Kidney tubule cell (primary cell): ENCODE data around the gene FAS.

ENCODE experiments used
- DNase-seq: peaks from one replicate; pipeline ENCODE4 v3.0.0-alpha.2; 2018; ENCODE audit warnings: low spot score

The FAS gene

GRCh38 chr10:88990384-88991160, at the start of gene FAS:
FAS (plus strand) TSS chr10:88990798; CDS start chr10:88990877, 79 bp downstream.
- peak; percentile 99 for DNase-seq

DNA sequence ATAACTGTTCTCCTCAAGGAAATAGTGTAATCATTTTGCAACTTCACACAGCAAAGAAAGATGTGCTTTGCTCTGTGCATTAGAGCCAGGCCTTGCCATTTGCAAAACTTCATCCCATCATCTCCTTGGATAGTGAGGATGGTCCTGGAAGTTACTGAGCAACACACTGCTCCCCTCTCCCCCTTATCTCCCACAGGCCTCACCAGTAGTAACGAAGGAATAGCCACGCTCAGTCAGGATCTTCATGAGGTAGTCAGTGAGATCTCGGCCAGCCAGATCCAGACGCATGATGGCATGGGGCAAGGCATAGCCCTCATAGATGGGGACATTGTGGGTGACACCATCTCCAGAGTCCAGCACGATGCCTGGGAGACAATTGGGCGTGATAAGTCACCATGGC, 49.6 kb upstream of the FAS start:
- no peak for DNase-seq

DNA sequence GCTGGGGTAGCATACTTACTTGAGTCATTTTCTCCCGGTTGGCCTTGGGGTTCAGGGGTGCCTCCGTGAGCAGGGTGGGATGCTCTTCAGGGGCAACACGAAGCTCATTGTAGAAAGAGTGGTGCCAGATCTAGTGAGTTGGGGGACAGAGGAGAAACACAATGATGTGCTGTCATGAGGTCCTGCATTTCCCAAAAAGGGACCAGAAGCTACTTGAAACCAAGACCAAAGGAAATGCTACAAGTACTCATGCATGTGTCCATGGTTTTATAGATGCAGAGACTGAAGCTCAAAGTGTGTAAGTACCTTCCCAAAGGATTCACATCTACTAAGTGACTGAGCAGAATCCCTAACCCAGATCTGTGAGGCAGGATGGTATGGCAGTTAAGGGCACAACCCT, 46.8 kb upstream of the FAS start:
- no peak for DNase-seq

DNA sequence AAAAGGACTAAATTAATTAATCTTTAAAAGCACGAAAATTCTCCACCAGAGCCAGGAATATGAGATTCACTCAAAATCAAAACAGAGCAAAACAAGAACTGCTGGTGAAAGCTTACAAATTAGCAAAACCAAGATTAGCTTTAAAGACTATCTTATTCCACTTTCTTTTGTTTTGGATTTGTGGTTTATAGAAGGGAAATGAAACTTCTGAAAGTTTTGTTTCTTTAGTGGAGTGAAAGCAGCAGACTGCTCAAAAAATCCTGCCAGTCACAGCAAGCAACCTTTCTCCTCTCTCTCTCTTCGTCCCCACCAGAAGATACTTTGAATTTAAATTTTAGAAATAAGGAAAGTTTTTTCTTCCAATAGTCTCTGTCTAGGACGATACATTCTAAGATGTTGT, 45.8 kb upstream of the FAS start:
- DNase-seq, result no peak

GRCh38 chr10:88946200-88946599, 44.4 kb upstream of the FAS start:
- no peak for DNase-seq

DNA sequence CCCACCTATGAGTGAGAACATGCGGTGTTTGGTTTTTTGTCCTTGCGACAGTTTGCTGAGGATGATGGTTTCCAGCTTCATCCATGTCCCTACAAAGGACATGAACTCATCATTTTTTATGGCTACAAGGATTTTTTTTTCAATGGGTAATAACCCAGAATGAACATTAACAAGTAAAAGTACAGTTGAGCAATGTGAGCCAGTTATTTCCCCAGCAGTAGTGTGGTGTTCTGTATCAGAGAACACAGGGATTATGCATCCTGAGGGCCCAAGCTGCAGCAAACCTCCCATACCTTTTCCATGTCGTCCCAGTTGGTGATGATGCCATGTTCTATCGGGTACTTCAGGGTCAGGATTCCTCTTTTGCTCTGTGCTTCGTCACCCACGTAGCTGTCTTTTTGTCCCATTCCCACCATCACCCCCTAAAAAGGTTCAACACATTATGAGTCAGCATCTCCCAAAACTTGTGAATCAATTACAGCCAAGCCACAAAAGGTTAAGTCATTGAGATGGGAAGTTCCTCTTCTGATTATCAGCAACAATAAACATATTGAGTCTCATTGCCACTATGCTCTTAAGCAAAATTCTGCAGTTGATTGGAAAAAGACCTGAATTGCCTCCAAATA, 43.5 kb upstream of the FAS start:
- no peak for DNase-seq

GRCh38 chr10:88949051-88949450, 41.5 kb upstream of the FAS start:
- no peak for DNase-seq

GRCh38 chr10:88949912-88950837, 40.4 kb upstream of the FAS start:
- DNase-seq, result no peak

DNA sequence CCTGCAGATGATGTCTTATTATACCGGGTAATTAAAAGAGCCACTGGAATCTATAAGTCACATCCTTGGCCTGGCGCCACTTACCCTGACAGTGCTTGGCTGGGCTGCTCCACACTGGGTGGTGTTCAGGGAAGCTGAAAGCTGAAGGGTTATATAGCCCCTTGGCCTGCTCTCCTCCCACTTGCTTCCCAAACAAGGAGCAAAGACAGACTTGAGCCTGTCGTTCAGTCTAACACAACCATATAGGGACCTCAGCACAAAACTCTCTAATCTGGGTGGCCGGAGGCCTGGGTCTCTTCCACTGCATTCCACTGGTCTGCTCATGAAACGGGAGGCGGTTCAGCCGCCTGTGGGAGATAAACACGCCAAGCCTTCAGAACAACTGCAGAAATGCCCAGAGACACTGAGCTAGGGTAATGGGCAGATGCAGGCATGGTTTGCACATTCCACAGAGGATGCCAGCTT, 37.9 kb upstream of the FAS start, which contains the start of gene ACTA2:
Gene ACTA2, minus strand, starts transcription at position 127 of the 465 bp plus-strand sequence. CDS start 3,843 bp downstream, outside the sequence.
- no peak for DNase-seq

DNA sequence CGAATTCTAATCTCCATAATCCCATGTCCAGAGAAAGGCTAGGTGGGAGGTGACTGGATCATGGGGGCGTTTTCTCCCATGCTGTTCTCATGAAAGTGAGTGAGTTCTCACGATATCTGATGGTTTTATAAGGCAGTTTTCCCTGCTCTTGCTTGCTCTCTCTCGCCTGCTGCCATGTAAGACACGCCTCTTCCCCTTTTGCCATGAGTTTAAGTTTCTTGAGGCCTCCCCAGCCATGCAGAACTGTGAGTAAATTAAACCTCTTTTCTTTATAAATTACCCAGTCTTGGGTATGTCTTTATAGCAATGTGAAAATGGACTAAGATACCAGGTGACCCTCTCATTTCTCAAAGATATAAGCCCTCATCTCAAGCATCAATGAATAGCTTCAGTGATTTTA, 36.9 kb upstream of the FAS start:
- no peak for DNase-seq

- DNase-seq, result no peak
These were observed 36.0 kb upstream of the FAS start for GRCh38 chr10:88954458-88955083.

DNA sequence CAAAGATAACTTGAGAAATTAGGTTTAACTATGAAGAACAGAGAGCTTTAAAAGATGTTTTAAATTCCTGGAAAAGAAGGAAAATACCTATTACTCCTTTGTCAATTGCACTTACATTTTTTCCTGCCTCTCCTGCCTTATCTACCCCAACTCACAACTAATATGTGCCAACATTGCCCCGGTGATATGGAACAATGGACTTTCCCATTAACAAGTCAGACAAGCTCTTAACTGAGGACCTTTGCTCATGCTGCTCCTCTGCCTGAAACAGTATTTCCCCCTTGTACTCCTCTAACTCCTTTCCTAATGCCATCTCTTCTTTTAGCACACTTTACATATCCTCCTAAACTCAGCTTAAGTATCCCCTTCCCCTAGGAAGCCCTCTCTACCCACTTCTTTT, 33.2 kb upstream of the FAS start:
- no peak for DNase-seq

DNA sequence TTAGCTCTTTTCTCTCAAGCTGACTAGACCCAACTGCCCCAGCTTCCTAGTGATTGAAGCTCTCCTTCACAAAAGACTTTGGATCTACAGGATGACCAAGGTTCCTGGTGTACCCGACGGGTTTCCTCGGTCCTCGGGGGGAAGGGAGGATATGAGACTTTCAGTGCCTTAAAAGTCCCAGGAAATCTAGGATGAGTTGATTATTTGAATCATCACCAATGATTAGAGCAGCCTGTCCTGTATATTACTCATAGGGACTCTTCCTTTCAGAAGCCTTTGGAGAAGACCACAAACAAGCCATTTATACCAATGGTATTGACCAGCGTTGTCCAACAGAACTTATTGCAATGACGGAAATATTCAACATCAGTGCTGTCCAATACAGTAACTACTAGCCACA, 31.9 kb upstream of the FAS start:
- peak; percentile 10 for DNase-seq

DNA sequence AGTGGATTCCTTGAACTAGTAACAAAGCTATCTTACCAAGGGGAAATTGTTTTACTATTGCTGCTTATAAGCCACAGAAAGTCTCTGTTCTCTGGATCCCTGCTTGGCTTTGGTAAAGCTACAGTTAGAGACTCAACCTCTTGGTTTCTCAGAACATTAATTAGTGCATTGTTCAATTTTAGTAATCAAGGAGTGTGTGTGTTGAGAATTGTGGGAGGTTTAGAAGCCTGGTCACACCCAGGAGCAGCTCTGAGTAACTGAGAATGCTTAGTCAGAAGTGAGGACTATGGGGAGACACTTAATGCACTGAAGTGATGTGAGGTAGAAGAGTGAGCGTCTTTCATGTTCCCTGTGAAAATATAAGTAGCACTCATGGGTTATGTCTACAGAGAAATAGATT, 29.8 kb upstream of the FAS start:
- DNase-seq, result no peak

DNA sequence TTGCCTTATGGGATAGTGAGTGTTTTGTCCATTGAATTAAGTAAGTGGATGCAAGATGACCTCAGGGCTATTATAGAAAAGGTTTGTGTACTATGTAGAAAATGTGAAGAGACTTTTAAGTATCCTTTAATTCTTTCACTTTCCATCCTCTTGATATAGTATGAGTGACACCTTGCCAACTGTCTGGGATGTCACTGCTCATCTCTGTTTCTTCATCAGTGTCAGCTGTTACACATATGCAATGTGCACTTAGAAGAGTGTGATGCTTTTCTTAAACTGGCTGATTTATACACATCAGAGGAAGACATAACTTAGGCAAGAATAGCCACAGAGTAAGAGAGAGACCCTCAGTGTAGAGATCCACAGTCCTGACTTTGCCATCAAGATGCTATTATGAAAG, 29.3 kb upstream of the FAS start:
- no peak for DNase-seq

DNA sequence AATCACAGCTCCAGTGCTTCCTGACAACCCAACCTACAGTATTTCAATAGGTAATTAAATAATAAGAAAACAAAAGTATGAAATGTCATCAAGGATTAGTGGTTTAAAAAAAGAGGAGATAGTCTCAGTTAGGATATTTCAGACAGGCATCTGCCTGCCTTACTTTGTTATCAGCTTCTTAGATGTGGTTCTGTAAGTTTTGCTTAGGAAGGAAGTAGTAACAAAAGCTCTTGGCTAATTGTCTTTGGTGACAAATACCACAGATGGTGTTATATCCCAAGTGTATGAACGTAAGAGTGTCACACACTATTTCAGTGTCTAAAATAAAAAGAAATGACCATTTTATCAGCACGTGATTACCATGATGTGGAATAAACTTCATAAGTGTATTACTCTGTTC, 28.3 kb upstream of the FAS start:
- no peak for DNase-seq

DNA sequence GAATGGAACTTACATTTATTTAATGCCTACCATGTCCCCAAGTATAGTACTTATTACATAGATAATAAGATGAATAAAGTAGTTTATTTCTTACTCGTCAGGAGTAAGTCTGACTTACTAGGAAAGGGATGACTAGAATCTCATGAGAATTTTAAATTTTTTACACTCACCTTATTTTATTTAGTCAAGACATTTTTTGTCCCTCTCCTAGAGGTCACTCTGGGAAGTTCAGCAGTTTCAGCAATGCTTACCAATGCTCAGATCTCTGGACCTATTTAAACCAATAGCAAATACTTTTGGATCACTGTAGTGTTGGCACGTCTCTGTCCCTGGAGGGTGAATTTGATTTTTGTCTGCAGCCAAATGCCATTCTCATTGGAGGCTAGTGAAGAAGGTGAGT, 27.3 kb upstream of the FAS start:
- DNase-seq, result no peak

DNA sequence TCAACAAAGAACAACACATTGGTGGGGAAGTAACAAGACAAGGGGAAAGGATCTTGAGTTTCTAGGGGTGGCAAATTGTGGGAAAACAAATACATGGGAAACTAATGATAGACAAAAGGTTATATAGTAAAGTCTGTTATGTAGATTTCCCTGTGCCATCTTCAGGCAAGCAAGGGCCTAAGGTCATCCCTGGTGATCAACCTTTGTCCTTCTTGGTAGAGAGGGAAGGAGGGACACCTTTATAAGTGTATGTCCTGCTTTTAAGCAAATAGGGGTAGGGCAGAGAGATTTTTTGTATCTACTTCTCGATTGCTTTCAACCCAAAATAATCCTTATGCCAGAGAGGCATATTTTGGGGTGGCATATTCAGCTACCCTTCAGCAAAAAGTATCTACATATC, 26.2 kb upstream of the FAS start:
- DNase-seq, result no peak

DNA sequence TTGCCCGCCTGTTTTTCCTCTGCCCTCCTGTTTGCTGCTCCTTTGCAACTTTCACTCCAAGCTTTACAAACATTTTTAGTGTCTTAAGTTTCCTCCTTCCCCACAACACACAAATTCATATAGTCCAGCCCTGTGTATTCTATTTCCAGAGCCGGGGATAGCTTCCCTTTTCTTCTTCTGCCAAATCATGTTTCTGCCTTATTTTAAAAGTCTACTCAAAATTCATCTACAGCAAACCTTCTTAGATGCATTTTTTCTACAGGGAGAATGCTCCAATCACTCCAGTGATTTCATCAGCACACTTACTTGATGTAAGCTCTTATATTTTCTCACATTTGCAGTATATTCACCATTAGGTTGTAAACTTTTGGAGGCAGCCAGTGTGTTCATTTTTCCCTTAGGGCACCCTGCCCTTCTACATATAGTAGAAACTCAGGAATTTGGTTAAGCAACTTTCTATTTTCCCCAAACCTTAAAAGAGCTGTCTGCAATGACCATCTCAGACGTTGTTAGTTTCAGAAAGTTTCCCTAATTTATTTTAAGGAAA, 25.7 kb upstream of the FAS start:
- DNase-seq, result no peak

- DNase-seq, result no peak
These were observed 23.8 kb upstream of the FAS start for GRCh38 chr10:88966797-88967196.

DNA sequence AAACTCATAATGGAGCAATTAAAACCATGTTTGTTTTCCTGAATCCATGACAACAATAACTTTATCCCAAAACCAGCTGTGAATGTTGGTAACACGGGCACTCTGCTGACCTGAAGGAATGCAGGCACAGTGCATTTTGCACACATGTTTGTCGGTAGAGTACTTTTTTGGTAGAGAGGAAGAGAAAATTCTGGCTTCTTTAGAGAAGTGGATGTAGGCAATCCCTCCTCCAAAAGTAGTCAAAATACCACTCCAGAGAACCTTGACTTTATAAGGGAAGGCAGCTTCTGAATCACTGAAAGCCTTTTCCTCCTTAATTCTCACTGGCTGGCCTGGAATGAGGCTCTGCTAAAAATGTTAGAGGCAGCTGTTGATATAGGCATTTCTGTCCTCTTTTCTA, 22.2 kb upstream of the FAS start:
- DNase-seq, result no peak
